HCT116 (cell line): ENCODE results near the gene MYDGF. TPM values are rescaled to one million over a fixed set of nuclear protein-coding genes. Genes with fewer than 3 reads are reported as not detected.

ENCODE experiments used
- ATAC-seq: fragments of 200-7000 bp; cut with Tn5 transposase; 2 replicates; pipeline ENCODE4 v1.9.1; 2020; ENCODE audit warnings: mild to moderate bottlenecking, moderate library complexity
- BruUV-seq: library from RNA; stranded (reverse); fragments of 400-500 nt; replicated peaks from 2 replicates; lab custom pipeline; 2021; lab: Mats Ljungman, UMichigan
- CTCF ChIA-PET: fragments of 300-600 bp; sonication (Branson Sonifier 250); formaldehyde crosslinking; loops from one replicate; lab custom pipeline; 2021; ENCODE audit warnings: antibody characterized with exemption; lab: Charles Lee
- POLR2A ChIA-PET: fragments of 300-600, 350-600 bp; sonication (Branson Sonifier 250); formaldehyde crosslinking; loops from one replicate; lab custom pipeline; 2021; ENCODE audit warnings: antibody characterized with exemption; lab: Charles Lee
- RAD21 ChIA-PET, 2 experiments: fragments of 300-600 bp; sonication (Branson Sonifier 250); formaldehyde crosslinking; loops; one replicate each; lab custom pipeline; 2023; ENCODE audit warnings: low total read pairs in 2 of 2; ENCODE audit not compliant: uncharacterized antibody in 2 of 2, unreplicated experiment in 2 of 2, low non-redundant PET in 1 of 2; lab: Charles Lee
- DNase-seq: peaks from one replicate; pipeline ENCODE4 v3.0.0-alpha.2; 2010; ENCODE audit warnings: low read depth, low spot score
- H2AFZ ChIP-seq: fragments of 200-600 bp; shearing (Covaris generic), sonication (generic); 2 replicates; pipeline ENCODE4 v1.6.1; 2017; ENCODE audit warnings: low read depth, mixed run types, mixed read lengths, antibody characterized with exemption, low read length; ENCODE audit not compliant: poor library complexity, severe bottlenecking
- H3K27ac ChIP-seq: 2 replicates; pipeline ENCODE4 v1.5.1; 2012; ENCODE audit warnings: low read depth, low read length
- H3K27me3 ChIP-seq: fragments of 200-600 bp; sonication (generic); 2 replicates; pipeline ENCODE4 v1.6.1; 2016; ENCODE audit warnings: mixed run types, low read length, mixed read lengths; ENCODE audit not compliant: insufficient read depth
- H3K36me3 ChIP-seq, 2 experiments: fragments of 200-500 bp in 1 of 2; fragments of 200-600 bp in 1 of 2; sonication (Bioruptor generic) in 1 of 2; sonication (generic) in 1 of 2; 2 replicates each; pipeline versions ENCODE4 v1.5.1 to v1.6.1; 2014 to 2016; ENCODE audit warnings: low read length in 2 of 2, inconsistent platforms in 1 of 2, mixed read lengths in 1 of 2, mixed run types in 1 of 2; ENCODE audit not compliant: insufficient read depth in 2 of 2, control insufficient read depth in 1 of 2
- H3K4me1 ChIP-seq, 2 experiments: fragments of 200-600 bp in 1 of 2; sonication (generic) in 1 of 2; 2 replicates each; pipeline versions ENCODE4 v1.5.1 to v1.6.1; 2012 to 2017; ENCODE audit warnings: low read length in 2 of 2, inconsistent platforms in 1 of 2, mild to moderate bottlenecking in 1 of 2, mixed read lengths in 1 of 2, mixed run types in 1 of 2, moderate library complexity in 1 of 2; ENCODE audit not compliant: insufficient read depth in 2 of 2, control insufficient read depth in 1 of 2
- H3K4me2 ChIP-seq: fragments of 200-600 bp; sonication (generic); 2 replicates; pipeline ENCODE4 v1.6.1; 2017; ENCODE audit warnings: mixed run types, low read length, mixed read lengths
- H3K4me3 ChIP-seq, 2 experiments: fragments of 200-600 bp in 1 of 2; sonication (generic) in 1 of 2; replicated peaks in 1 of 2; 2 replicates each; pipeline ENCODE4 v1.5.1; 2011 to 2016; ENCODE audit warnings: low read length in 2 of 2, control low read depth in 1 of 2, low read depth in 1 of 2, mild to moderate bottlenecking in 1 of 2, mixed read lengths in 1 of 2, mixed run types in 1 of 2
- H3K79me2 ChIP-seq: fragments of 200-600 bp; sonication (generic); 2 replicates; pipeline ENCODE4 v1.6.1; 2017; ENCODE audit warnings: mild to moderate bottlenecking, mixed run types, low read length, moderate library complexity, mixed read lengths; ENCODE audit not compliant: insufficient read depth
- H3K9ac ChIP-seq: fragments of 200-600 bp; sonication (generic); 2 replicates; pipeline ENCODE4 v1.6.1; 2016; ENCODE audit warnings: low read length, mixed read lengths
- H3K9me2 ChIP-seq: fragments of 200-600 bp; sonication (generic), shearing (Covaris generic); 2 replicates; pipeline ENCODE4 v1.6.1; 2017; ENCODE audit warnings: mixed run types, mild to moderate bottlenecking, moderate library complexity; ENCODE audit not compliant: insufficient read depth
- H3K9me3 ChIP-seq, 2 experiments: fragments of 200-500 bp in 1 of 2; fragments of 200-600 bp in 1 of 2; sonication (Bioruptor generic) in 1 of 2; sonication (generic) in 1 of 2; 2 replicates each; pipeline ENCODE4 v1.6.1; 2014 to 2017; ENCODE audit warnings: low read length in 2 of 2, mixed read lengths in 2 of 2, inconsistent platforms in 1 of 2, low read depth in 1 of 2, mild to moderate bottlenecking in 1 of 2, mixed run types in 1 of 2, moderate library complexity in 1 of 2; ENCODE audit not compliant: control insufficient read depth in 1 of 2, insufficient read depth in 1 of 2
- H4K20me1 ChIP-seq: fragments of 200-600 bp; sonication (generic), shearing (Covaris generic); 2 replicates; pipeline ENCODE4 v1.6.1; 2017; ENCODE audit warnings: mixed run types, mild to moderate bottlenecking, moderate library complexity; ENCODE audit not compliant: insufficient read depth
- CEBPB ChIP-seq: IDR thresholded peaks from 2 replicates; pipeline ENCODE4 v1.6.1; 2012; ENCODE audit warnings: low read depth
- EGR1 ChIP-seq: IDR thresholded peaks from 2 replicates; pipeline ENCODE4 v1.6.1; 2012; ENCODE audit warnings: low read depth
- ELF1 ChIP-seq: IDR thresholded peaks from 2 replicates; pipeline ENCODE4 v1.6.1; 2012; ENCODE audit warnings: low read depth, borderline replicate concordance
- EZH2 ChIP-seq: fragments of 200-600 bp; sonication (generic); IDR thresholded peaks from 2 replicates; pipeline ENCODE4 v1.6.1; 2017; ENCODE audit warnings: antibody characterized with exemption, mixed run types
- EZH2phosphoT487 ChIP-seq: fragments of 200-600 bp; IDR thresholded peaks from 2 replicates; pipeline ENCODE4 v1.6.1; 2018; ENCODE audit warnings: antibody characterized with exemption, borderline replicate concordance
- JUND ChIP-seq: IDR thresholded peaks from 2 replicates; pipeline ENCODE4 v1.6.1; 2012
- POLR2A ChIP-seq: IDR thresholded peaks from 2 replicates; pipeline ENCODE4 v1.7.0; 2011; ENCODE audit warnings: borderline replicate concordance; ENCODE audit not compliant: insufficient read depth, insufficient read length; ENCODE audit errors: extremely low read depth
- POLR2AphosphoS5 ChIP-seq: IDR thresholded peaks from 2 replicates; pipeline ENCODE4 v1.6.1; 2011; ENCODE audit warnings: mild to moderate bottlenecking, low read depth, low read length, moderate library complexity
- RAD21 ChIP-seq: IDR thresholded peaks from 2 replicates; pipeline ENCODE4 v1.6.1; 2012; ENCODE audit warnings: low read depth, mild to moderate bottlenecking
- REST ChIP-seq: IDR thresholded peaks from 2 replicates; pipeline ENCODE4 v1.6.1; 2012; ENCODE audit warnings: low read depth
- SIN3A ChIP-seq: IDR thresholded peaks from 2 replicates; pipeline ENCODE4 v1.6.1; 2012; ENCODE audit warnings: low read depth
- SP1 ChIP-seq: IDR thresholded peaks from 2 replicates; pipeline ENCODE4 v1.6.1; 2012; ENCODE audit warnings: low read depth
- SRF ChIP-seq: IDR thresholded peaks from 2 replicates; pipeline ENCODE4 v1.6.1; 2012; ENCODE audit warnings: low read depth
- TCF7L2 ChIP-seq: IDR thresholded peaks from 2 replicates; pipeline ENCODE4 v1.7.0; 2011; ENCODE audit warnings: borderline replicate concordance, inconsistent platforms; ENCODE audit not compliant: insufficient read depth, insufficient read length; ENCODE audit errors: extremely low read depth
- YY1 ChIP-seq: IDR thresholded peaks from 2 replicates; pipeline ENCODE4 v1.6.1; 2011; ENCODE audit warnings: low read length, low read depth, moderate library complexity, mild to moderate bottlenecking; ENCODE audit not compliant: insufficient replicate concordance; ENCODE audit errors: extremely low read depth
- ZNF274 ChIP-seq: fragments of 200-500 bp; sonication (Bioruptor generic); IDR thresholded peaks from 2 replicates; pipeline ENCODE4 v1.6.1; 2014; ENCODE audit warnings: mild to moderate bottlenecking, low read depth, low read length, inconsistent platforms
- intact Hi-C: fragments of 100-400 bp; cut with micrococcal nuclease; formaldehyde crosslinking; loops from 2 replicates; pipeline ENCODE4 v1.10.0; 2022
- total RNA-seq: library from RNA; stranded (reverse); gene quantifications from one replicate; pipeline ENCODE4 v1.2.1, GENCODE V29; 2021; ENCODE audit not compliant: unreplicated experiment
- TF ChIP-seq, protein P1 (sequence below), 3 experiments: fragments of 200-600 bp in 1 of 3; sonication (generic) in 1 of 3; IDR thresholded peaks in 2 of 3; conservative IDR thresholded peaks in 1 of 3; 2 replicates each; pipeline ENCODE4 v1.5.1; 2012 to 2017; ENCODE audit warnings: low read depth in 2 of 3, low read length in 2 of 3, antibody characterized with exemption in 1 of 3, borderline replicate concordance in 1 of 3, control low read depth in 1 of 3, mild to moderate bottlenecking in 1 of 3, mixed read lengths in 1 of 3, mixed run types in 1 of 3, moderate library complexity in 1 of 3; ENCODE audit not compliant: insufficient read depth in 1 of 3
- TF ChIP-seq, protein P2 (sequence below): IDR thresholded peaks from 2 replicates; pipeline ENCODE4 v1.6.1; 2012

Gene MYDGF
- total RNA-seq, 1 experiment from 2014 or later, result 110 TPM

- intact Hi-C loops, result no loop called here
- Histone ChIP-seq H3K4me2 (no peak overlapping the region), H3K27ac (no peak overlapping the region), H3K36me3 (0 out of 4 replicates have a peak, but pooled peaks cover 0 to 3% of the 10 kb centered on the region in 2 experiments), H3K27me3 (no peaks in the 10 kb centered on the region), H3K79me2 (peaks cover 33% of the 10 kb centered on the region), H3K4me1 (peaks cover 17 to 34% of the 10 kb centered on the region in 2 experiments), H2AFZ (no peak overlapping the region), H3K9me3 (no peaks in the 10 kb centered on the region), H3K9me2 (no peaks in the 10 kb centered on the region), H4K20me1 (no peaks in the 10 kb centered on the region), H3K4me3 (no peak overlapping the region), H3K9ac (no peak overlapping the region)
- ChIA-PET POLR2A (no interaction called here), RAD21 (no interaction called here), CTCF (no interaction called here)
- BruUV-seq, result no TSS peak
- no peak for DNase-seq
- TF ChIP-seq POLR2AphosphoS5 (no peak), EGR1 (no peak), ZNF274 (no peak), EZH2 (no peak), ELF1 (no peak), REST (no peak), EZH2phosphoT487 (no peak), TCF7L2 (no peak), SP1 (no peak), POLR2A (no peak), RAD21 (no peak), YY1 (no peak), SRF (no peak), SIN3A (no peak), JUND (no peak), CEBPB (no peak)
- TF ChIP-seq, protein P1, sequence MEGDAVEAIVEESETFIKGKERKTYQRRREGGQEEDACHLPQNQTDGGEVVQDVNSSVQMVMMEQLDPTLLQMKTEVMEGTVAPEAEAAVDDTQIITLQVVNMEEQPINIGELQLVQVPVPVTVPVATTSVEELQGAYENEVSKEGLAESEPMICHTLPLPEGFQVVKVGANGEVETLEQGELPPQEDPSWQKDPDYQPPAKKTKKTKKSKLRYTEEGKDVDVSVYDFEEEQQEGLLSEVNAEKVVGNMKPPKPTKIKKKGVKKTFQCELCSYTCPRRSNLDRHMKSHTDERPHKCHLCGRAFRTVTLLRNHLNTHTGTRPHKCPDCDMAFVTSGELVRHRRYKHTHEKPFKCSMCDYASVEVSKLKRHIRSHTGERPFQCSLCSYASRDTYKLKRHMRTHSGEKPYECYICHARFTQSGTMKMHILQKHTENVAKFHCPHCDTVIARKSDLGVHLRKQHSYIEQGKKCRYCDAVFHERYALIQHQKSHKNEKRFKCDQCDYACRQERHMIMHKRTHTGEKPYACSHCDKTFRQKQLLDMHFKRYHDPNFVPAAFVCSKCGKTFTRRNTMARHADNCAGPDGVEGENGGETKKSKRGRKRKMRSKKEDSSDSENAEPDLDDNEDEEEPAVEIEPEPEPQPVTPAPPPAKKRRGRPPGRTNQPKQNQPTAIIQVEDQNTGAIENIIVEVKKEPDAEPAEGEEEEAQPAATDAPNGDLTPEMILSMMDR (IDR thresholded peaks at IDR 0.05 in 2 of 3, conservative IDR thresholded peaks at IDR 0.05 in 1 of 3; ENCODE audit: borderline replicate concordance in 1 of 3, insufficient read depth in 1 of 3, low read depth in 2 of 3, low read length in 2 of 3), result no peak
- TF ChIP-seq, protein P2, sequence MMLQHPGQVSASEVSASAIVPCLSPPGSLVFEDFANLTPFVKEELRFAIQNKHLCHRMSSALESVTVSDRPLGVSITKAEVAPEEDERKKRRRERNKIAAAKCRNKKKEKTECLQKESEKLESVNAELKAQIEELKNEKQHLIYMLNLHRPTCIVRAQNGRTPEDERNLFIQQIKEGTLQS, result no peak
- ATAC-seq, result no peak
Measured at GRCh38 chr19:4642625-4643024, 27.5 kb downstream of the MYDGF start.
